UCSD-AML1 (cell line): Measurements from ENCODE around the gene LHB.

ENCODE experiments used
- DNase-seq: peaks from one replicate; lab custom pipeline; 2025; ENCODE audit not compliant: unreplicated experiment; lab: John Stamatoyannopoulos, UW

The LHB gene

GRCh38 chr19:48986211-48986610 is 30.7 kb downstream of the LHB start:
- DNase-seq, result no peak

DNA sequence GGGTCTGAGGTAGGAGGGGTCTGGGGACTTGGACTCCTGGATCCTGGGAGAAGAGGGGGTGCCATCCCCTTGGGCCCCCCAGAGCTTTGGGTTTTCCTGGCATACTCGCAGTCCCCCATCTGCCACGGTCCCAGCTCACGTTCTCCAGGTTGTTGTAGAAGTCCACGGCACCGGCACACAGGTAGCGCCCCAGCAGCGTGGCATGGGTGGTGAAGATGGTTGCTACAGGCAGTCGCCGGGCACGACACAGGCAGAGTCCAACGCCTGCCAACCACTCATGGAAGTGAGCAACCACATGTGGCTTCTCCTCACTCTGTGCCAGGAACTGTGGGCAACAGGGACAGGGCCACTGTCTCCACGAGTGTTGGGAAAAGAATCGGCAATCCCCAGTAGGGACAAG is 31.2 kb downstream of the LHB start:
- DNase-seq, result no peak

- DNase-seq, result no peak
These were observed 34.6 kb downstream of the LHB start for GRCh38 chr19:48982280-48982679.

DNA sequence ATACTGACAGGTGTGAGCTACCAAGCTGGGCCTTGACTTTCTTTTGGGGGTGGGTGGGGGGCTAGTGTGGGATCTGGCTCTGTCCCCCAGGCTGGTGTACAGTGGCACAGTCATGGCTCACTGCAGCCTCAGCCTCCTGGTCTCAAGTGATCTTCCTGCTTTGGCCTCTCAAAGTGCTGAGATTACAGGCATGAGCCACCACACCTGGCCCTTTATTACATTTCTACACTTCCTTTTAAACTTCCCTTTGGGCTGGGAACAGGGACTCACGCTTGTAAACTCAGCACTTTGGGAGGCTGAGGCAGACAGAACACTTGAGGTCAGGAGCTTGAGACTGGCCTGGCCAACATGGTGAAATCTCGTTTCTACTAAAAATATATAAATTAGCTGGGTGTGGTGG is 39.8 kb downstream of the LHB start:
- DNase-seq, result no peak

DNA sequence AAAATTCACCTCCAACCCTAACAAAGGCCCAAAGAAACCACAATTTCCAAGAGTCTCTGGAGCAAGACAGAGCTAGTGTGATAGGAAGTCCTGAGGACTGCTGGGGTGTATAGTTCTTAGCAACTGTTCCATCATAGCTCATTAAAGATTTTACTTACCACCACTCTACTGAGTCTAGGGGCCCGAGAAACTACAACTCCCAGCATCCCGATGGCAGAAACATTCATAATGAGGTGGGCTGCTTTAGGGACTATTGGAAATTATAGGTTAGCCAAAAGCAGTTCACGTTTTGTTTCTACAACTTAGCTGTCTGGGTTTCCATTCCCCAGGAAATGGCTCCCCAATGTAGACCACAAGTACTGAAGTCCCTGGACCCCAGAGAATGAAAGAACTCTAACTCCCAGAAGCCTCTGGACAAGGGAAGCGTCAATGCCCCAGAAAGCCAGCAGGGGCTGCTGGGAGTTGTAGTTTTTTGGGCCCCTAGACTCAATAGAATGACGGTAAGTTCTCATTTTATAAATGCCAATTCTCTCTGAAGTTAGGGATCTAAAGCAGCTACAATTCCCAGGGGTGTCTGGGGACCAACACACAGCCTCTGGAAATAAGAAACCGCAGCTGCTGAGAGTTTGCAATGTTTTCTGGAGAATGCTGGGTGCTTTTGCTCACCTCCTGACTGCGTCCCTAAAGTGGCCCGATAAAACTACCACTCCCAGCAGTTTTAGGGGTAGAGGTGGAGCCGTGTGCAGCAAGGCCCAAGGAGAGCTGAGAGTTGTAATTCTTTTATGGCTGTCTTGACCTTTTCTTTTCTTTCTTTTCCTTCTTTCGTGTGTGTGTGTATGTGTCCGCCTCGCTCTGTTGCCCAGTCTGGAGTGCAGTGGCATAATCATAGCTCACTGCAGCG is 40.7 kb downstream of the LHB start:
- peak; percentile 22 for DNase-seq

- DNase-seq, result peak; percentile 82
These were observed 45.9 kb downstream of the LHB start for GRCh38 chr19:48970923-48971395.

- no peak for DNase-seq
These were observed 46.6 kb downstream of the LHB start for GRCh38 chr19:48970139-48970766.

GRCh38 chr19:48969276-48970138 is 47.4 kb downstream of the LHB start:
- DNase-seq, result peak; percentile 14

DNA sequence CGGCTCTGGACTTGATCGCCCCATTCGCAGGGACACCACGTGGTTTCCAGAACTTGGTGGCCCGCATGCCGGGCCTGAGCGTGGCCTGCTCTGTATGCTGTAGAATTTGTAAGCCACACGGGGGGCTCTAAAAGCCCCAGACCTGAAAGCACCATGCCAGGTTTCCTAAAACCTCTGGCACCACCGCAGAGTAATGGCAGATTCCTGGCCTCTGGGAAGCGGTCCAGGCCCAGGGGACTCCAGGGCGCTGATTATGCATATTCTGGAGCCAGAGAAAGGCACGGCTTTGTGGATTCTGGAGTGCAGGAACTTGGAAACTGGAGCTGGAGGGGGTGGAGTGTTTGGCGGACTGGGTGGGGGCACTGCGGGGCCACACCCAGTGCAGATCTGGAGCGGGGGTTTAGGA is 48.1 kb downstream of the LHB start:
- no peak for DNase-seq

DNA sequence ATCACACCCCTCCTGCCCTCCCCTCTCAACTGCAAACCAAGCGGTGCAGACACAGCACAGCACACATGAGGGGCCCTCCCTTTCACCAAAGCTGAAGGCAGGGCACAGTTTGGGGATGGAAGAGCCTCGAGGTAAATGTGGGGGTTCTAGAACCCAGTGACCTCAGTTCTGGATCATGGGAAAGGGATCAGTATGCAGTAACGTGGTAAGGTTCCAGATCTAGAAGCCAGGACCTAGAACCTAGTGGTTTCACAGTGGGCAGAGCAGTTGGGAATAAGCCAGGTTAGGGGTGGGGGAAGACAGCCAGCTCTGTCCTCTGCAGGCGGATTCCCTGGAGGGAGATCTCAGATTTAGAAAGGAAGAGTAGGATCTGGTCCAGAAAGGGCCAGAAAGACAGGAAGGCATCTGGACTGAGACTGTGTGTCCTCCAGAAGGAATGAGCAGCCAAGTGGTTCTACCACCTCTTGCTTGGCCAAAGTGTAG is 48.7 kb downstream of the LHB start:
- no peak for DNase-seq

- peak; percentile 40 for DNase-seq
These were observed 49.3 kb downstream of the LHB start for GRCh38 chr19:48967346-48968178.

DNA sequence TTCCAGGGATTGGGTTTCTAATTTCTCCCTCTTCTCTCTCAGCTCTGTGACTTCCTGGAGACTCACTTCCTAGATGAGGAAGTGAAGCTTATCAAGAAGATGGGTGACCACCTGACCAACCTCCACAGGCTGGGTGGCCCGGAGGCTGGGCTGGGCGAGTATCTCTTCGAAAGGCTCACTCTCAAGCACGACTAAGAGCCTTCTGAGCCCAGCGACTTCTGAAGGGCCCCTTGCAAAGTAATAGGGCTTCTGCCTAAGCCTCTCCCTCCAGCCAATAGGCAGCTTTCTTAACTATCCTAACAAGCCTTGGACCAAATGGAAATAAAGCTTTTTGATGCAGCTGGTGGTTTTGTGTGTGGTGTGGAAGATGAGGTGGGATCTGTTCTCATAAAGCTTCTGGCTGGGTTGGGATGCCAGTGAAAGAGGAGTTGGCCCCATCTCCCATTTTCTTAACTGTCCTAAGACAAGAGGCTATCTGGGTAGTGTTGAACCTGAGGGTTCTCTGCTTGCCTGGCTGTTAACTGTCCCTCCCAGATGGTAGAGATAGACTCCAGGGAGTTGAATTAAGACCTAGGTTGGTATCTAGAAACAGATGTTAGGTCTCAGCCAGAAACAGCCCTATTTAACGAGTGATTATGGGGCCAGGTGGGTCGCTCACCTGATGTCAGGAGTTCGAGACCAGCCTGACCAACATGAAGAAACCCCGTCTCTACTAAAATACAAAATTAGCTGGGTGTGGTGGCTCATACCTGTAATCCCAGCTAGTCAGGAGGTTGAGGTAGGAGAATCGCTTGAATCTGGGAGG is 50.1 kb downstream of the LHB start:
- DNase-seq, result peak; percentile 22
